WTC11 (cell line): ENCODE data around the gene GNAI1. TPM values are rescaled to one million over a fixed set of nuclear protein-coding genes. Genes with fewer than 3 reads are reported as not detected.

ENCODE experiments used
- ATAC-seq: fragments of 200-7000 bp; cut with Tn5 transposase; 2 replicates; pipeline ENCODE4 v1.10.0; 2021; ENCODE audit warnings: mild to moderate bottlenecking, moderate library complexity
- CTCF ChIA-PET: fragments of 300-600 bp; sonication (Branson Sonifier 250); formaldehyde crosslinking; loops from one replicate; lab custom pipeline; 2021; ENCODE audit warnings: antibody characterized with exemption; lab: Charles Lee
- POLR2A ChIA-PET: fragments of 350-600 bp; sonication (Branson Sonifier 250); formaldehyde crosslinking; loops from one replicate; lab custom pipeline; 2021; ENCODE audit warnings: antibody characterized with exemption; lab: Charles Lee
- DNase-seq: peaks from one replicate; pipeline ENCODE4 v3.0.0; 2021; ENCODE audit warnings: low spot score
- H3K27ac Mint-ChIP-seq: 2 replicates; pipeline ENCODE4 v1.8.0; 2021; ENCODE audit warnings: mixed read lengths
- H3K27me3 Mint-ChIP-seq: 2 replicates; pipeline ENCODE4 v1.8.0; 2021; ENCODE audit warnings: low read depth, mild to moderate bottlenecking, moderate library complexity, mixed read lengths
- H3K36me3 Mint-ChIP-seq: 2 replicates; pipeline ENCODE4 v1.8.0; 2021; ENCODE audit warnings: mixed read lengths
- H3K4me1 Mint-ChIP-seq: 2 replicates; pipeline ENCODE4 v1.8.0; 2022; ENCODE audit warnings: mixed read lengths
- H3K4me3 Mint-ChIP-seq: 2 replicates; pipeline ENCODE4 v1.8.0; 2021; ENCODE audit warnings: mild to moderate bottlenecking, moderate library complexity, mixed read lengths
- H3K9me3 Mint-ChIP-seq: 2 replicates; pipeline ENCODE4 v1.8.0; 2021; ENCODE audit warnings: mixed read lengths
- ESRRA ChIP-seq: sonication (generic); formaldehyde crosslinking; IDR thresholded peaks from 2 replicates; pipeline ENCODE4 v1.8.1; 2022; ENCODE audit warnings: mild to moderate bottlenecking, missing genetic modification reagents, borderline replicate concordance
- FOXJ3 ChIP-seq: sonication (generic); formaldehyde crosslinking; IDR thresholded peaks from 2 replicates; pipeline ENCODE4 v1.9.0; 2021; ENCODE audit warnings: missing genetic modification reagents, mild to moderate bottlenecking, borderline replicate concordance
- FOXP1 ChIP-seq: sonication (generic); formaldehyde crosslinking; IDR thresholded peaks from 2 replicates; pipeline ENCODE4 v1.8.0; 2022; ENCODE audit warnings: missing genetic modification reagents, mild to moderate bottlenecking, moderate library complexity, borderline replicate concordance
- FOXP4 ChIP-seq: sonication (generic); formaldehyde crosslinking; IDR thresholded peaks from 2 replicates; pipeline ENCODE4 v1.8.0; 2022; ENCODE audit warnings: mild to moderate bottlenecking, missing genetic modification reagents
- NFATC4 ChIP-seq: fragments of 250-450 bp; sonication (Bioruptor Pico); IDR thresholded peaks from 2 replicates; pipeline ENCODE4 v1.9.0; 2021; ENCODE audit warnings: mild to moderate bottlenecking
- NFE2L1 ChIP-seq: sonication (generic); formaldehyde crosslinking; IDR thresholded peaks from 2 replicates; pipeline ENCODE4 v1.8.1; 2023; ENCODE audit warnings: missing genetic modification reagents
- NR3C1 ChIP-seq: sonication (generic); formaldehyde crosslinking; conservative IDR thresholded peaks from 2 replicates; pipeline ENCODE4 v1.8.1; 2023; ENCODE audit warnings: low read depth, mild to moderate bottlenecking, missing genetic modification reagents
- PRRX2 ChIP-seq: fragments of 250-450 bp; sonication (Bioruptor Pico); IDR thresholded peaks from 2 replicates; pipeline ENCODE4 v1.8.0; 2021; ENCODE audit warnings: mild to moderate bottlenecking
- TCF7 ChIP-seq: sonication (generic); formaldehyde crosslinking; IDR thresholded peaks from 2 replicates; pipeline ENCODE4 v1.8.0; 2022; ENCODE audit warnings: mild to moderate bottlenecking, low read depth, missing genetic modification reagents, moderate library complexity
- TEAD4 ChIP-seq: sonication (generic); formaldehyde crosslinking; IDR thresholded peaks from 2 replicates; pipeline ENCODE4 v1.8.0; 2022; ENCODE audit warnings: mild to moderate bottlenecking, missing genetic modification reagents
- ZNF263 ChIP-seq: sonication (generic); formaldehyde crosslinking; IDR thresholded peaks from 2 replicates; pipeline ENCODE4 v1.8.1; 2022; ENCODE audit warnings: low read depth, mild to moderate bottlenecking, moderate library complexity, missing genetic modification reagents
- ZNF281 ChIP-seq: sonication (generic); formaldehyde crosslinking; IDR thresholded peaks from 2 replicates; pipeline ENCODE4 v1.8.0; 2023; ENCODE audit warnings: mild to moderate bottlenecking, missing genetic modification reagents
- ZNF396 ChIP-seq: fragments of 250-450 bp; sonication (Bioruptor Pico); IDR thresholded peaks from 2 replicates; pipeline ENCODE4 v1.8.0; 2021; ENCODE audit warnings: mild to moderate bottlenecking, moderate library complexity, borderline replicate concordance
- total RNA-seq: library from RNA; stranded (reverse); gene quantifications from 3 replicates; pipeline ENCODE4 v1.2.3, GENCODE V29; 2021
- TF ChIP-seq, protein P1 (sequence below): sonication (generic); formaldehyde crosslinking; conservative IDR thresholded peaks from 2 replicates; pipeline ENCODE4 v1.8.1; 2022; ENCODE audit warnings: mild to moderate bottlenecking, missing genetic modification reagents
- TF ChIP-seq, protein P2 (sequence below): sonication (generic); formaldehyde crosslinking; IDR thresholded peaks from 2 replicates; pipeline ENCODE4 v1.8.0; 2023; ENCODE audit warnings: missing genetic modification reagents, mild to moderate bottlenecking, borderline replicate concordance
- TF ChIP-seq, protein P3 (sequence below): fragments of 250-450 bp; sonication (Bioruptor Pico); IDR thresholded peaks from 2 replicates; pipeline ENCODE4 v1.8.0; 2021; ENCODE audit warnings: mild to moderate bottlenecking
- TF ChIP-seq, protein P4 (sequence below): sonication (generic); formaldehyde crosslinking; IDR thresholded peaks from 2 replicates; pipeline ENCODE4 v1.8.1; 2022; ENCODE audit warnings: mild to moderate bottlenecking, moderate library complexity, missing genetic modification reagents

The GNAI1 gene
- total RNA-seq, 1 experiment from 2014 or later = 26.7 TPM

- no peak for TF ChIP-seq TCF7
- no peak for TF ChIP-seq NFATC4
- TF ChIP-seq FOXP1 (CRISPR knock-in tag) = no peak
- no peak for TF ChIP-seq ESRRA (CRISPR knock-in tag)
Observed at GRCh38 chr7:80260606-80261005, 126.0 kb downstream of the GNAI1 start (continued).

DNA sequence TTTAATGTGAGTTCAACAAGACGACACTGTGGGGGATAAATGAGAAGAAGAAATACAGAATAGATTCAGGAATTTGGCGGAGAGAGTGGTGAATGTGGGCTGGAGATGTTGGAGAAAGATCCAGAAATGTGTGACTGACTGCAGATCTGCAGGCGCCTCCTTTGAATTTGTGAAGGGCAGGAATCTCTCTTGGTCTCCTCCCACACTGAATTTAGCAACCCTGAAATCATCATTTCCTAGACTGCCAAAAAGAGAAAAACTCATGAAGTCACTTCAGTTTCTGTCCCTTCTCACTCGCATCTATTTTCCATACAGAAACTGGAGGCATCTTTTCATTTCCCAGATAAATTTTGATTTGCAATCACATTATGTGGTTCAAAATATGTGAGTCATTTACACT lies 128.7 kb downstream of the GNAI1 start:
- Mint-ChIP-seq H3K27ac (no peak overlapping the region), H3K36me3 (no peaks in the 10 kb centered on the region), H3K4me1 (peaks cover 6% of the 10 kb centered on the region; the same call in 1 of the 2 replicates), H3K27me3 (no peaks in the 10 kb centered on the region), H3K4me3 (no peak overlapping the region), H3K9me3 (no peaks in the 10 kb centered on the region)
- POLR2A ChIA-PET = no interaction called here
- TF ChIP-seq ZNF281 = no peak
- TF ChIP-seq PRRX2 (CRISPR knock-in tag) = no peak
- no peak for TF ChIP-seq NFE2L1 (CRISPR knock-in tag)
- TF ChIP-seq, protein P1, sequence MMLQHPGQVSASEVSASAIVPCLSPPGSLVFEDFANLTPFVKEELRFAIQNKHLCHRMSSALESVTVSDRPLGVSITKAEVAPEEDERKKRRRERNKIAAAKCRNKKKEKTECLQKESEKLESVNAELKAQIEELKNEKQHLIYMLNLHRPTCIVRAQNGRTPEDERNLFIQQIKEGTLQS (CRISPR knock-in tag) = no peak
- no peak for TF ChIP-seq ZNF396 (CRISPR knock-in tag)
- TF ChIP-seq, protein P2, sequence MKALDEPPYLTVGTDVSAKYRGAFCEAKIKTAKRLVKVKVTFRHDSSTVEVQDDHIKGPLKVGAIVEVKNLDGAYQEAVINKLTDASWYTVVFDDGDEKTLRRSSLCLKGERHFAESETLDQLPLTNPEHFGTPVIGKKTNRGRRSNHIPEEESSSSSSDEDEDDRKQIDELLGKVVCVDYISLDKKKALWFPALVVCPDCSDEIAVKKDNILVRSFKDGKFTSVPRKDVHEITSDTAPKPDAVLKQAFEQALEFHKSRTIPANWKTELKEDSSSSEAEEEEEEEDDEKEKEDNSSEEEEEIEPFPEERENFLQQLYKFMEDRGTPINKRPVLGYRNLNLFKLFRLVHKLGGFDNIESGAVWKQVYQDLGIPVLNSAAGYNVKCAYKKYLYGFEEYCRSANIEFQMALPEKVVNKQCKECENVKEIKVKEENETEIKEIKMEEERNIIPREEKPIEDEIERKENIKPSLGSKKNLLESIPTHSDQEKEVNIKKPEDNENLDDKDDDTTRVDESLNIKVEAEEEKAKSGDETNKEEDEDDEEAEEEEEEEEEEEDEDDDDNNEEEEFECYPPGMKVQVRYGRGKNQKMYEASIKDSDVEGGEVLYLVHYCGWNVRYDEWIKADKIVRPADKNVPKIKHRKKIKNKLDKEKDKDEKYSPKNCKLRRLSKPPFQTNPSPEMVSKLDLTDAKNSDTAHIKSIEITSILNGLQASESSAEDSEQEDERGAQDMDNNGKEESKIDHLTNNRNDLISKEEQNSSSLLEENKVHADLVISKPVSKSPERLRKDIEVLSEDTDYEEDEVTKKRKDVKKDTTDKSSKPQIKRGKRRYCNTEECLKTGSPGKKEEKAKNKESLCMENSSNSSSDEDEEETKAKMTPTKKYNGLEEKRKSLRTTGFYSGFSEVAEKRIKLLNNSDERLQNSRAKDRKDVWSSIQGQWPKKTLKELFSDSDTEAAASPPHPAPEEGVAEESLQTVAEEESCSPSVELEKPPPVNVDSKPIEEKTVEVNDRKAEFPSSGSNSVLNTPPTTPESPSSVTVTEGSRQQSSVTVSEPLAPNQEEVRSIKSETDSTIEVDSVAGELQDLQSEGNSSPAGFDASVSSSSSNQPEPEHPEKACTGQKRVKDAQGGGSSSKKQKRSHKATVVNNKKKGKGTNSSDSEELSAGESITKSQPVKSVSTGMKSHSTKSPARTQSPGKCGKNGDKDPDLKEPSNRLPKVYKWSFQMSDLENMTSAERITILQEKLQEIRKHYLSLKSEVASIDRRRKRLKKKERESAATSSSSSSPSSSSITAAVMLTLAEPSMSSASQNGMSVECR (CRISPR knock-in tag) = no peak
- CTCF ChIA-PET = no interaction called here
- no peak for ATAC-seq
- DNase-seq = no peak

DNA sequence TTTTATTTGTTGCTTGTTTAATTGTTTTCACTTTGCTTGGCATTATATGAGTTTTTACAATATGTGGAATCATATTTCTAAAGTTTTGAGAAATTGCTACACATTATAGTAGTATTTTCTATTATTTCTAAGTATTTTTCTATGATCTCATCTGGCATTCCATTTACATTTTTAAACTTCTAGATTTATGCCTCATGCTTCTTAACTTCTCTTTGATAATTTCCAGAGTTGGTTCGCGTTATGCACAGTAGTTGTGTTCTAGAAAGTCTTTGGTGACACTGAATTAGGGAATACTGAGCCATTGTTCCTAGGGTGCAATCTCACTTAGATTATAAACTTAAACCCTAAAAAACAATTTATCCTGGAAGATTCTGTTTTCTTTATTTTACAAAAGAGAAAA lies 129.2 kb downstream of the GNAI1 start:
- Mint-ChIP-seq H3K4me3 (no peak overlapping the region), H3K4me1 (peaks cover 9% of the 10 kb centered on the region), H3K9me3 (no peaks in the 10 kb centered on the region), H3K36me3 (no peaks in the 10 kb centered on the region), H3K27ac (no peak overlapping the region), H3K27me3 (no peaks in the 10 kb centered on the region)
- ChIA-PET CTCF (no interaction called here), POLR2A (no interaction called here)
- no peak for DNase-seq
- no peak for ATAC-seq
- TF ChIP-seq TEAD4 = no peak
- TF ChIP-seq NR3C1 (CRISPR knock-in tag) = no peak
- TF ChIP-seq, protein P3, sequence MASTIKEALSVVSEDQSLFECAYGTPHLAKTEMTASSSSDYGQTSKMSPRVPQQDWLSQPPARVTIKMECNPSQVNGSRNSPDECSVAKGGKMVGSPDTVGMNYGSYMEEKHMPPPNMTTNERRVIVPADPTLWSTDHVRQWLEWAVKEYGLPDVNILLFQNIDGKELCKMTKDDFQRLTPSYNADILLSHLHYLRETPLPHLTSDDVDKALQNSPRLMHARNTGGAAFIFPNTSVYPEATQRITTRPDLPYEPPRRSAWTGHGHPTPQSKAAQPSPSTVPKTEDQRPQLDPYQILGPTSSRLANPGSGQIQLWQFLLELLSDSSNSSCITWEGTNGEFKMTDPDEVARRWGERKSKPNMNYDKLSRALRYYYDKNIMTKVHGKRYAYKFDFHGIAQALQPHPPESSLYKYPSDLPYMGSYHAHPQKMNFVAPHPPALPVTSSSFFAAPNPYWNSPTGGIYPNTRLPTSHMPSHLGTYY (CRISPR knock-in tag) = no peak
- no peak for TF ChIP-seq ZNF263
- TF ChIP-seq, protein P2 (CRISPR knock-in tag) = no peak
- TF ChIP-seq, protein P4, sequence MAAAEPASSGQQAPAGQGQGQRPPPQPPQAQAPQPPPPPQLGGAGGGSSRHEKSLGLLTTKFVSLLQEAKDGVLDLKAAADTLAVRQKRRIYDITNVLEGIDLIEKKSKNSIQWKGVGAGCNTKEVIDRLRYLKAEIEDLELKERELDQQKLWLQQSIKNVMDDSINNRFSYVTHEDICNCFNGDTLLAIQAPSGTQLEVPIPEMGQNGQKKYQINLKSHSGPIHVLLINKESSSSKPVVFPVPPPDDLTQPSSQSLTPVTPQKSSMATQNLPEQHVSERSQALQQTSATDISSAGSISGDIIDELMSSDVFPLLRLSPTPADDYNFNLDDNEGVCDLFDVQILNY (CRISPR knock-in tag) = no peak
- TF ChIP-seq FOXJ3 (CRISPR knock-in tag) = no peak
- no peak for TF ChIP-seq FOXP4 (CRISPR knock-in tag)
